HPDE6-E6E7 (cell line): Measurements from ENCODE around the gene GGCX.

ENCODE experiments used
- DNase-seq: peaks from one replicate; pipeline ENCODE4 v3.0.0; 2011; ENCODE audit warnings: missing footprints; ENCODE audit errors: extremely low spot score

GGCX gene

DNA sequence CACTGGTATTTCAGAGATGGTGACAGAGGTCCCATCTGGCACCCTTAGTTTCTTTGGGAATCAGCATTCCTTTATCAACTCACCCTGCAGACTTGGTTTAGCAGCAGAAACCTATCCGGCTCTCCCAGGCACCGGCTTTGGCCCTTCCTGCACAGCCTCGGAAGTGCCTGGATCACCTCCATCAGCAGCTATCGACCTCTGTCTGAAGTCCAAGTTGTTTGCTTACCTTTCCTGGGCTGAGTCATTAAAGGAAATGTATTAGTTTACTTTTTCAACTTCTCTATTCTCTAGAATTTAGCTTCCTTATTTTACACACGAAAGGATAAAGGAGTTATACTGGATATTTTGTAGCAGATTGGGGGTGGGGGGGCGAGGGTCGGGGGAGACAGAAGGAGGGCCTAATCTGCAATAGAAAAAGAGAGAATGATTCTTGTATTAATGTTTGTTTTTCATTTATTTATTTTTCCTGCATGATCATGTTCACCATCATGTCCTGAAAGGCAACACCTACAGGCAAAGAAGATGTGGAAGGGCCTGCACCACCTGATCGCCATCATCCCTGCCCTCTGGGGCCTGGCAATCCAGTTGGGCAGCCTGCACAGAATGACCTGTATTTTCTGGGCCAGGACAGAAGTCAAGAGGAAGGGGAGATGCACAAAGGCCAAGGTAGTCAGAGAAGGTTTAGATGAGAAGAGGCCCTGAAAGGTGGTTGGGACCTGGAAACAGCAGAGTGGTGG lies 44.5 kb downstream of the GGCX start:
- DNase-seq = peak; percentile 57

DNA sequence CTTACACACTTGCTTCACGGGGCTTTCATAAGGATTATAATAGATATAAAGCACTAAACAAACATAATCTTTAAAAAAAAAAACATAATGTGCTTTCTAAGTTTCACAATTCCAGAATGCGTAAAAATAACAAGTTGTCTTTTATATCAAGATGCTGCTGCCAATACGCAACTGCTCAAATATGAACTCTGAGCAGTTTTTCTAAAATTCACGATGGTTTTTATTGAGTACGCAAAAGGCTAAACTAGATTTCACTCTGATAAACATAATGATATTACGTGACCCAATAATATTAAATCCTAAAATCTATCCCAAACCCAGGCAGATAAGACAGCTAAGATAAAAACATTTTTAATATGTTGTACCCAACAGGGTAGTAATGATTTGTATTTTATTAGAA lies 47.0 kb downstream of the GGCX start:
- no peak for DNase-seq

DNA sequence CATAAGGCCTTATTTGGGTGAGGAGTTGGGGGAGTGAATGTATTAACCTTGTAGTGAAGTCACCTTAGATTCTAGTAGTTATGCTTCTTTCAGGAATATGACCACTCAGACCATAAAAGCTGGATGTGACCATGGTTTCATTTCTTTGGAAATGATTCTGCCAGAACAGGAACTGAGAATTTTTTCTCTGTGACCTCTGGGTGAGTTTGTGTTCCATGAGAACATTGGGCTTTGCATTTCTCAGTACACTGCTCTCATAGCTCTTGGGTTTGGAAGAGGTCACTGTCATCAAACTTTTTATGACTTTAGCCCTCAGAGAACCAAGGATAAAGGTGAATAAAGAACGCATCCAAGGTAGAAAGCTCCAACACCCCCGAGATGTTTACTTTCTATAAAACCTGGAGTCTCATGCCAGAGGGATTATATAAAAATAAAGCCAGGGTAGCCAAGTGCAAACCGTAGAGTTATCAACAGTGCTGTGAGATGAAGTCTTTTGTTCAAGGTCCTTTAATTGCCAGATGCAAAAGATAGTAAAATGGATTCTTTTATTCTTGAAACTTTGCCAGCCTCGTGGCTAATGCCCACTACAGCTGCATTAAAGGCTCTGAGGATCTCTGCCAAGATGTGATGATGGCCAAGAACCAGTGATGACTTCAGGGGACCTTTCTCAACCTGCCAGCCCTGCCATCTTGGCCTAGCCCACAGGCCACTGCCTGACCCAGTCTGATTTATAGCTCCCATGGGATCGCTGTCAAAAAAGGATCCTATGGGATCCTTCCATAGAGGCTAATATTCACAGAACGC lies 50.1 kb downstream of the GGCX start:
- no peak for DNase-seq

DNA sequence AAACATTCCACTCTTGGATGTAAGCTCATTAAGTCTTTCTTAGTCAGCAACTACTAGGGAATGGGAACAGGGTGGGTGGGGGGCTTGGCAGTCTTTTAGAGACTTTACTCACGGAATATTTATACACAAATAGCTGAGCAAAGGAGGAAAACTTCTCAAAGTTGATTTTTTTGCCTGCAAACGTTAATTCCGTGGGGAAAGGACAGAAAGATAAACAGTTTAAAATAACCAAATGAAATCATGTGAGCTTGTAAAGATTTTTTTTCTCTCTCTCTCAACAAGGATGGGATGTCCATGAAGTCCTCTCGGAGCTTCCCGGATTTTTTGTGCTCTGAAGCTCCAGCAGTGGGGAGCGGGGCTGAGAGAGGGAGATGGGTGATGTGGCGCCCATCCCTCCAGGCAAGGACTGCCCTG lies 54.5 kb downstream of the GGCX start:
- no peak for DNase-seq

DNA sequence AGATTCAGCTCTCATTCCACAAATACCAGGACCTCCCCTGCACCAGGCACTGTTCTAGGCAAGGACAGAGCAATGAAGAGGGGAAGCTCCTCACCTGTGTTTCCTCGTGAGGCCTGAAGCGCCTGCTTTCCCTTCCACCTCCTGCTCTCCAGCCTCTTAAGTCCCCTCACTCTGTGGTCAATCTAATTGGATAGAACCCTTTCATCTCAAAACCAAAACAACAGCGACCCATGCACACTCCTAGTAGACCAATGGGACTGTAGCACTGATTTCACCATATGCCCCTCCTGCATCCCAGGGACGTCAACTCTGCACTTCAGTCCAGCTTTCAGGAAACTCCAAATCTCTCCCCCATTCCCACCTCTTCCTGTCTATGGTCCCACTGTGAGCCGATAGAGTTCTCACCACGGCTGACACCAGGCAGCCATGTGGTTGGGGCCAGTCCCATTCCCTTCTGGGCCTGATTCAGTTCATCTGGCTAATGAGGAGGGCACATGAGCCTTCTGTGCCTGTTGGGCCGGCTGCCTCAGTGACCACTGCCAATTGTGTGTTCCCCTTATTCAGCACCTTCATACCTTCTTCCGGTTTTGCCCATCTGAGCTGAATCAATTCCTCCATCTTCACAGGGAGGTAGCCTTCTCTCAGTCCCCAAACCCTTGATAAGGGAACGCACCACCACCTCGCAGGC lies 55.6 kb downstream of the GGCX start:
- no peak for DNase-seq

DNA sequence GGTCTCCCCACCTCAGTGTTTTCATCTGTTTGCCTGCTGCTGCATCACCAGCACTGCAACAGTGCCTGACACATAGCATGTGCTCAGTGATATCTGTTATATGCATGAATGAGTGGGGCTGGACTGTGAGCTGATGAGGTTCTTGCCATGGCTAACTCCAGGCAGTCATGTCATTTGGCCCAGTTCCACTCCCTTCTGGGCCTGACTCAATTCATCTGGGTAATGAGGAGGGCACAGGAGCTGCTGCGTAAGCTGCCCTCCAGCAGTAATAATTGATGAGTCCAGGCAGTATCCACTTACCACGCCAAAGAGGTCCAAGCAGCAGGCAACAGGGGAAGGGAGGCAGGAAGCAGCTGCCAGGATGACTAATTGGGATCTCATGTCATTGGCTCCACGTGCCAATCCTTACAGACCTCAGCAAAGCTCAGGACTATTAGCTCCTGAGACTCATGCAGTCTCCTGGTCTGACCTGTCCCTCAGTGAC lies 56.5 kb downstream of the GGCX start:
- peak; percentile 92 for DNase-seq

DNA sequence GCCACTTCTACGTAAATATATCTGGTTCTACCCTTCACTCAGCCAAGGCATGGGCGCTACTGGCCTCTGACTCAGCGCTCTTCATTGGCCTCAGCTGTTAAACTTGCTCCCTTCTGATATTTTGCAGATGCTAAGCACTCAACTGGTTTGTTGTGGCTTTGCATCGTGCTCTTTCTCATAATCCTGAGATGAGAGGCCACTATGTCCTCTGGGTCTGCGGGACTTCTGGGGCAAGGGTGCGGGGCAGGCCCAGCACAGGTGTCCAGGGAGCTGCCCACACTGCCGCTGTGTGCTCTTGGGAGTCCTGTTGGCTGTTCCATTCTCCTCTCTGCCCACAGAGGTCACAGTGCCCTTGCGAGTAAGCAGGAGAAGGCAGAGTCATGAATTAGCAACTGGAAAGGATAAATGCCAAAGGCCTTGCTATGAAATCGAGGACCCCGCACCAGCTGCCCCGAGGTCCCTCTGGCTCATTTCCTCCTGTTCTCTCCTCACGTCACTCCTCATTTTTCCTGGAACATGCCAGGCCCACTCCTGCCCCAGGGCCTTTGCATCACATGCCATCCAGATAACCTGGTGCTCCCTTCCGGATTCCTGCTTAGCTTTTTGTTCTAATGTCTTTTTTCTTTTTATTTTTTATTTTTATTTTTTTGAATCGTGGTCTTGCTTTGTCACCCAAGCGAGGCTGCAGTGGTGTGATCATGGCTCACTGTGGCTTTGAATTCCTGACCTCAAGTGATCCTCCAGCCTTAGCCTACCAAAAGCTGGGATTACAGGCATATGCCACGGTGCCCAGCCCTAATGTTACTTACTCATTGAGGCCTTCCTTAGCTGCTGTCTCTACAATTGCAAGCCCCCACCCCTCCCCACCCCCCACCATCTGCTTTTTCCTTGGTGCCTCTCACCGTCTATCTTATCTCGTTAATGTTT lies 57.2 kb downstream of the GGCX start:
- no peak for DNase-seq

DNA sequence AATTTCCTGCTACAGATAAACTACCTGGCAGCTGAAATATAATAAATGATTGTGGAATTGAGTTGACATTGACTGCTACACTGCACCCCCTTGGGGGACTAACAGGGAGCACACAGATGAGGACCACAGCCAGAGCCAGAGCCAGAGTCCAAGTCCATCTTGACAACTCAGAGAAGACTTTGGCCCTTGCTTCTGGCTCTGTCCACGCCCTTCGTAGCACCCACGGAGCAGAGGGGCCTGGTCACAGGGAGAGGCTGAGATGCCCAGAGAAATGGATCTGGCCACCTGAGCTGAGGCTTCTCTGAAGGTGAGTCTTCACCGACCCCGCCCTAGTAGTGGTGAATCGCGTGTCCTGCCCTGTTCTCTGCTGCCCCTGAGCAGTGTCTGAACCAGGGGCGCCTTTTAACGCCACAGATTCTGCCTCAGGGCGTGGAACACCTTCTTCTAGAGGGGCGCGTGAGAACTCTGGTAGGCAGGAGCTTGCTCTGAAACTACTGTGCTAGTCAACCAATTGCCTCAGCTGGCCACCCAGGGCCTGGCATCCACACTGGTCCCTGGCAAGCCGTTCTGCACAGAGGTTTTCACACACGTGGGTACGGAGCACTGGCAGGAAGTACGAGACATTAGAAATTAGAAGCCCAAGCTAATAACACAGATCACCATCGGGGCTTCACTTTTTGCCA lies 58.0 kb downstream of the GGCX start:
- no peak for DNase-seq

DNA sequence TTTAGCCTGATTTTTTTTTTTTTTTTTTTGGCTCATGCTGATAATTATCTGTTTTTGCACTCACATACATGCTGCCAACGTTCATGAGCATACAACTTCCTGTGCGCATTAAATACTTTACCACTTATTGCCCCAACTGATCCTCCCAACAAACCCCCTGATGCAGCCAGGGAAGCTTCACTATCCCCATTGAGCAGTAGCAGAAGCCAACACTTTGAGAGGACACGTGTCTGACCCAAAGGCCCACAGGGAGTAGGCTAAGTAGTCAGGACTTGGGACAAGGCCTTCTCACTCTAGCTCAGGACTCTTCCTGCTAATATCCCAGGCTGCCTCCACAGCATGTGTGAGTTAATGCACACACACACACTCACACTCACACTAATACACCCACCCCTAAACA lies 58.6 kb downstream of the GGCX start:
- DNase-seq = no peak

DNA sequence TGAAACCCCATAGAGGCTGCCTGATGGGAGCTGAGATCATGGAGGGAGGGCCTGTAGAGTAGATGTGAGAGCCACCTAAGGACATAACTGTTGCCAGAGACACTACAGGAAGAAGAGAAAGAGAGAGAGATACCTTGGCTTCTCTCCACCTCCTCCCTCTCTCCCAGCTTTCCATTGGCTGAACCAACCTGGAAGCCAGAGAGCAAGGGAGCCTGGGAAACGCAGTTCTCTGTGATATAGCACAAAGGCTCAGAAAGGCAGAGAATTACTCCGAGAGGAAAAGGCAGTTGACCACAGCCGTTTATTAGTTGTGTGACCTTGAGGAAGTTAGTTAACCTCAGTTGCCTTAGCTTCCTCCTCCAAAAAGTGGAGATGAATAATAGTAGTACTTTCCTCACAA lies 60.0 kb downstream of the GGCX start:
- no peak for DNase-seq

DNA sequence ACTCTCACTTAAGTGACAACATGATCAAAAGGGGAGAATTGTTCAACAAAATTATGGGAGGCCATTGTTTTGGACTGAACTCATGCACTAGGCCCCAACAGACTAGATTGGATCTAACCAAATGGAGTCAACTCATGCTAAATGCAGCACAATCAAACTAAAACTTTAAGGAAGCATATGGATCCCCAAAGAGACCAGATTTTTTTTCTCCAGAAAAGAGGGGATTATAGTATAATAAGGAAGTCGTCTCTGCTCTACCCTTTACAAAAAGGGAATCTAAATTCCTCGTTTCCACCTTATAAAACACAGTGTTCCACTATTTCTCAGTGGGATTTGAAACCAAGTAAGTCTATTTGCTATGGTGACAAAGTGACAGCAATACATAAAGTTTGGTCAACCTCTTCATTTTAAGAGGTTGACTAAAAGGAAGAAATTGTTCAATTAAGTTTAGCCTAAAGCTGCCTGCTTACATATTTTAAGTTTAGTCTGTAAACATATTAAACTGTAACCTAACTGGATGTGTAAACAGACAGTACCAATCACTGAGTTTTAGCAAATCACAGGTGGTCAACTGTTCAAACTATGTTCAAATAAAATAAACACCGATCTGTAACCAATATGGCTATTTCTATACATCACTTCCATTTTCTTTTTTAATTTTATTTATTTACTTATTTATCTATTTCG lies 63.2 kb downstream of the GGCX start:
- no peak for DNase-seq

DNA sequence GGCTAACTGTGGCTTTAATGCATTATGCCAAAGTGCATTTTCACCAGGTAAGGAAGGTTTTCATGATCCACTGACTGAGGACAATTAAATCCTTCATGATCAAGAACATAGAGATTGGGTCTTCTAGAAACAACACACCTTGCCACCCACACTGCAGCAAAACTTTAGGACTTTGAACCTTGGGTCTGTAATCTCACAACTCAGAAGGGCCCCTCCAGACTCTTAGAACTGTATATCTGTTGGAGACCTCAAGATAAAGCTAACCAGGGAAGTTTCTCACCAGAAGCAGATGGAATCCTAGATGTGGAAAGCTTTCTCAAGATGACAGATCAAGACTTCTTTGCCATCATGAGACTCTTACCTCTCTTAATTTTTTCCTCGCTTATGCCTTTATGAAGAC lies 64.9 kb downstream of the GGCX start:
- no peak for DNase-seq
